Stimulated activated CD4-positive, alpha-beta T cell treated with anti-CD3 and anti-CD28 coated beads, Interleukin-12 subunit alpha, Interleukin-12 subunit beta, amount 100 ng/mL, for 4 hours (primary cell): ENCODE results near the gene MBOAT2.

ENCODE experiments used
- DNase-seq: peaks from one replicate; pipeline ENCODE4 v3.0.0-alpha.2; 2020

MBOAT2 gene

GRCh38 chr2:9017411-9017810 is 13.9 kb upstream of the MBOAT2 start:
- DNase-seq, result no peak

- DNase-seq, result no peak
Measured at GRCh38 chr2:9015998-9016397, 12.5 kb upstream of the MBOAT2 start.

GRCh38 chr2:9013403-9013802 is 9.9 kb upstream of the MBOAT2 start:
- DNase-seq, result no peak

GRCh38 chr2:9010866-9011265 is 7.4 kb upstream of the MBOAT2 start:
- DNase-seq, result no peak

- DNase-seq, result no peak
Measured at GRCh38 chr2:9008951-9009664, 5.6 kb upstream of the MBOAT2 start.

GRCh38 chr2:9006368-9006767 is 2.9 kb upstream of the MBOAT2 start:
- no peak for DNase-seq

- DNase-seq, result no peak
Measured at GRCh38 chr2:9004338-9005204, 1.1 kb upstream of the MBOAT2 start.

GRCh38 chr2:9003366-9003615 is 193 bp downstream of the MBOAT2 start:
- no peak for DNase-seq

- peak; percentile 0 for DNase-seq
Measured at GRCh38 chr2:9002637-9003365, 683 bp downstream of the MBOAT2 start.

GRCh38 chr2:9002313-9002636 is 1.2 kb downstream of the MBOAT2 start:
- no peak for DNase-seq

GRCh38 chr2:9001778-9002177 is 1.7 kb downstream of the MBOAT2 start:
- DNase-seq, result no peak

GRCh38 chr2:9001229-9001628 is 2.3 kb downstream of the MBOAT2 start:
- DNase-seq, result no peak

- no peak for DNase-seq
Measured at GRCh38 chr2:9000442-9000841, 3.0 kb downstream of the MBOAT2 start.

- no peak for DNase-seq
Measured at GRCh38 chr2:8999797-9000196, 3.7 kb downstream of the MBOAT2 start.

- DNase-seq, result no peak
Measured at GRCh38 chr2:8999102-8999446, 4.4 kb downstream of the MBOAT2 start.

- no peak for DNase-seq
Measured at GRCh38 chr2:8998418-8999101, 4.9 kb downstream of the MBOAT2 start.

GRCh38 chr2:8997631-8998030 is 5.9 kb downstream of the MBOAT2 start:
- DNase-seq, result no peak

- DNase-seq, result no peak
Measured at GRCh38 chr2:8997108-8997507, 6.4 kb downstream of the MBOAT2 start.

- no peak for DNase-seq
Measured at GRCh38 chr2:8996006-8996405, 7.5 kb downstream of the MBOAT2 start.

GRCh38 chr2:8994386-8994785 is 9.1 kb downstream of the MBOAT2 start:
- no peak for DNase-seq

GRCh38 chr2:8993902-8994278 is 9.6 kb downstream of the MBOAT2 start:
- no peak for DNase-seq

GRCh38 chr2:8993196-8993901 is 10.1 kb downstream of the MBOAT2 start:
- no peak for DNase-seq

- DNase-seq, result no peak
Measured at GRCh38 chr2:8992643-8993042, 10.8 kb downstream of the MBOAT2 start.
